CD8-positive, alpha-beta memory T cell (primary cell): ENCODE measurements around the gene CDH12. TPM values are rescaled to one million over a fixed set of nuclear protein-coding genes. Genes with fewer than 3 reads are reported as not detected.

ENCODE experiments used
- CTCF ChIA-PET: fragments of 350-600 bp; sonication (Branson Sonifier 250); formaldehyde crosslinking; loops from one replicate; lab custom pipeline; 2021; ENCODE audit warnings: antibody characterized with exemption; lab: Charles Lee
- POLR2A ChIA-PET: fragments of 350-600 bp; sonication (Branson Sonifier 250); formaldehyde crosslinking; loops from one replicate; lab custom pipeline; 2021; ENCODE audit warnings: antibody characterized with exemption; lab: Charles Lee
- DNase-seq, 5 donors: peaks; one replicate each; pipeline versions ENCODE4 v3.0.0 to v3.0.0-alpha.2; 2020 to 2022; ENCODE audit warnings: mixed read lengths in 1 of 5
- H3K27ac ChIP-seq: one replicate; pipeline ENCODE4 v1.7.0; 2013; ENCODE audit warnings: low read depth, mild to moderate bottlenecking, low read length, moderate library complexity
- H3K27me3 ChIP-seq: 2 replicates; pipeline ENCODE4 v1.7.0; 2013; ENCODE audit warnings: low read length, mild to moderate bottlenecking; ENCODE audit not compliant: insufficient read depth, poor library complexity, severe bottlenecking
- H3K36me3 ChIP-seq: 2 replicates; pipeline ENCODE4 v1.7.0; 2013; ENCODE audit warnings: mild to moderate bottlenecking, low read length, moderate library complexity; ENCODE audit not compliant: insufficient read depth
- H3K4me1 ChIP-seq: 2 replicates; pipeline ENCODE4 v1.7.0; 2013; ENCODE audit warnings: mild to moderate bottlenecking, low read length, moderate library complexity; ENCODE audit not compliant: insufficient read depth
- H3K4me3 ChIP-seq: 2 replicates; pipeline ENCODE4 v1.7.0; 2013; ENCODE audit warnings: mild to moderate bottlenecking, low read length
- H3K9me3 ChIP-seq: 2 replicates; pipeline ENCODE4 v1.7.0; 2013; ENCODE audit warnings: mild to moderate bottlenecking, low read length
- H3K27ac Mint-ChIP-seq, 8 donors: one replicate each; pipeline ENCODE4 v1.8.0; 2020 to 2021; ENCODE audit warnings: mixed read lengths in 8 of 8, mild to moderate bottlenecking in 6 of 8, inconsistent platforms in 3 of 8, moderate library complexity in 3 of 8
- H3K27me3 Mint-ChIP-seq, 2 donors: one replicate each; pipeline ENCODE4 v1.8.0; 2020 to 2021; ENCODE audit warnings: mixed read lengths in 2 of 2, mild to moderate bottlenecking in 1 of 2, moderate library complexity in 1 of 2
- H3K36me3 Mint-ChIP-seq, 3 donors: one replicate each; pipeline ENCODE4 v1.8.0; 2020 to 2021; ENCODE audit warnings: mixed read lengths in 3 of 3, inconsistent platforms in 1 of 3, mild to moderate bottlenecking in 1 of 3
- H3K4me1 Mint-ChIP-seq, 3 donors: one replicate each; pipeline ENCODE4 v1.8.0; 2020 to 2021; ENCODE audit warnings: mixed read lengths in 3 of 3, inconsistent platforms in 1 of 3, mild to moderate bottlenecking in 1 of 3
- H3K4me3 Mint-ChIP-seq, 7 donors: one replicate each; pipeline ENCODE4 v1.8.0; 2020 to 2021; ENCODE audit warnings: mixed read lengths in 7 of 7, mild to moderate bottlenecking in 6 of 7, moderate library complexity in 4 of 7, inconsistent platforms in 2 of 7
- H3K9me3 Mint-ChIP-seq, 5 donors: one replicate each; pipeline ENCODE4 v1.8.0; 2020 to 2022; ENCODE audit warnings: mixed read lengths in 5 of 5, mild to moderate bottlenecking in 3 of 5, moderate library complexity in 2 of 5, inconsistent platforms in 1 of 5
- polyA plus RNA-seq: library from polyadenylated mRNA; unstranded; fragments of 300-500 nt; fragmentation: Illumina TruSeq; gene quantifications from one replicate; pipeline ENCODE4 v1.2.3, GENCODE V29; 2021
- total RNA-seq, 2 experiments: library from RNA; stranded (reverse); gene quantifications; one replicate each; pipeline ENCODE4 v1.2.3, GENCODE V29; 2021

CDH12 gene
- total and polyA plus RNA-seq, 3 experiments from 2014 or later = not detected

DNA sequence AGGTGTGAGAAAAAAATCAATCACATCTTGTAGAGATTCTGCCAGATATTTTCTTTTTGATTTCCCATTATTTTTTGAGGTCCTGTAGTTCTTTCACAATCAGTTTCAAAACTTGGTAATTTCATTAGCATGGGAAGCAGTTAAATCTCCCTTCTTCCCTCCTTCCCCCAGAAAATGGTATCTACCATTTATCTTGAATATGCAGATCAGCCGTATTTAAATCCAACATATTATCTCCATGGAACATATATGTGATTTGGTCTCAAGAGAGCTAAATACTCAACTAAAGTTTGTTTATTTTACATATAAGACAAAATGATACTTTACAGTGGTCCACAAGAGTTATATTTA is 1034.8 kb downstream of the CDH12 start:
- Histone ChIP-seq H3K9me3 (no peaks in the 10 kb centered on the region), H3K36me3 (no peaks in the 10 kb centered on the region), H3K4me3 (no peak overlapping the region), H3K4me1 (no peaks in the 10 kb centered on the region), H3K27ac (no peak overlapping the region), H3K27me3 (no peaks in the 10 kb centered on the region)
- Mint-ChIP-seq H3K4me3 (no peak overlapping the region), H3K4me1 (no peaks in the 10 kb centered on the region), H3K27ac (no peak overlapping the region), H3K36me3 (no peaks in the 10 kb centered on the region), H3K27me3 (peaks cover 0 to 5% of the 10 kb centered on the region in 2 donors), H3K9me3 (peaks cover 0 to 12% (median 2%) of the 10 kb centered on the region in 5 donors)
- ChIA-PET POLR2A (no interaction called here), CTCF (no interaction called here)
- no peak for DNase-seq

DNA sequence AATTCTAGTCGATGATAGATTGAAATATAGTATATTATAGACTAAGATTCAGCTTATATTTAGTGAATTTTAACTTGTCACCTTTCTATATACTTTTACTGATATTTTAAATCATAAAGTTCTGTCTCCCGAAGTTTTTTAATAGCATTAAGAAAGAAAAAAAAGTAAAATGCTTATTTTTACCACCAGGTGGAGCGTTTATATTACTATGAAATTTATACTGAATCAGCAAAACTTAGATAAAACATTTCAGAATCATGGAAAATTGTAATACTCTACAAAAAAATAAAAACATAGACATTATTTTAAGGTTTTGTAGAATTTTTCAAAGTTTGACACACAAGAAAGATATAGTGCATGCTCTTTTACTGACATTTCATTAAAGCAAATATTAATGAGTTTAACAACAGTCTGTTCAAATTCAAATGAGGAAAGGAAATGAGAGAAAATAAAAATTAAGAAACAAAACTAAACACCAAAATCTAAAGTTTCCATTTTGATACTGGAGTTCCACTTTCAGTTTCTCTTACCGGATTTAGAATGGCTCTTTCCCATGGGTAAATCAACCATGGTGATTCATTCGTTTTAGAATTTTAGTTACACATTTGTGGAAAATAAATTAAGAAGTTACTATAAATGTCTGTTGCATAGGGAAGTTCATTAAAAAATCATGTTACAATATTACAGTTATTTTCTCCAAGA is 1035.3 kb downstream of the CDH12 start:
- ChIA-PET POLR2A (no interaction called here), CTCF (no interaction called here)
- Histone ChIP-seq H3K36me3 (no peaks in the 10 kb centered on the region), H3K4me3 (no peak overlapping the region), H3K27me3 (no peaks in the 10 kb centered on the region), H3K4me1 (no peaks in the 10 kb centered on the region), H3K9me3 (no peaks in the 10 kb centered on the region), H3K27ac (no peak overlapping the region)
- no peak overlapping the region for H3K27ac Mint-ChIP-seq
- H3K27me3 Mint-ChIP-seq = peaks cover 0 to 5% of the 10 kb centered on the region in 2 donors
- DNase-seq = no peak
- H3K36me3 Mint-ChIP-seq = no peaks in the 10 kb centered on the region
- H3K9me3 Mint-ChIP-seq = peaks cover 0 to 12% (median 2%) of the 10 kb centered on the region in 5 donors
- H3K4me3 Mint-ChIP-seq = no peak overlapping the region
- no peaks in the 10 kb centered on the region for H3K4me1 Mint-ChIP-seq

DNA sequence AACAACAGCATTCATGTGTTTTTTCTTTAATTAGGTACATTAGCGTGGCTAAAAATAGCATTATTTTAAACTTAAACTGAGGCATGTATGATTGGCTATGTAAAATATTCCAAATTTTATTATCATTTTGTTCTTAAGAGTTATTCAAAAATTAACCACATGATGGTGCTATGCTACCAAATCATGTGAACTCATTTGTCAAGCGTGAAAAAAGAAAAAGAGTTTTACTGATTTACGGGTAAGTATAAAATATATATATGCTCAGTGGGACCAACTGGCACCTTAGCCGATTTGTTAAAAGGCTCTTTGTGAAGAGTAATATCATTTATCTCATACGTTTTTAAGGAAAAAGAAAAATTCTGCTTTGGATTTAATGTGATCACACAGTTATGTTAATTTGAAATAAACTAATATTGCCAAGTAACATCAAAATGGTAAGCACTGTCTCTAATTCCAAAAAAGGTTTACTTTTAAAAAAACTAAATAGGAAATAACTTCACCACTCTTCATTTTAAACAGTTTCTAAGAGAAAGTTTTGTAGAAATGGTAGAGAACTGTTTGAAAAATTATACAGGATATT is 1042.3 kb downstream of the CDH12 start:
- Mint-ChIP-seq H3K27me3 (peaks cover 0 to 3% of the 10 kb centered on the region in 2 donors), H3K4me3 (no peak overlapping the region), H3K9me3 (peaks cover 2 to 21% (median 5%) of the 10 kb centered on the region in 5 donors), H3K27ac (no peak overlapping the region), H3K4me1 (no peaks in the 10 kb centered on the region), H3K36me3 (no peaks in the 10 kb centered on the region)
- ChIA-PET POLR2A (no interaction called here), CTCF (no interaction called here)
- Histone ChIP-seq H3K4me3 (no peak overlapping the region), H3K36me3 (no peaks in the 10 kb centered on the region), H3K27me3 (no peaks in the 10 kb centered on the region), H3K27ac (no peak overlapping the region), H3K4me1 (no peaks in the 10 kb centered on the region), H3K9me3 (no peaks in the 10 kb centered on the region)
- DNase-seq = no peak

DNA sequence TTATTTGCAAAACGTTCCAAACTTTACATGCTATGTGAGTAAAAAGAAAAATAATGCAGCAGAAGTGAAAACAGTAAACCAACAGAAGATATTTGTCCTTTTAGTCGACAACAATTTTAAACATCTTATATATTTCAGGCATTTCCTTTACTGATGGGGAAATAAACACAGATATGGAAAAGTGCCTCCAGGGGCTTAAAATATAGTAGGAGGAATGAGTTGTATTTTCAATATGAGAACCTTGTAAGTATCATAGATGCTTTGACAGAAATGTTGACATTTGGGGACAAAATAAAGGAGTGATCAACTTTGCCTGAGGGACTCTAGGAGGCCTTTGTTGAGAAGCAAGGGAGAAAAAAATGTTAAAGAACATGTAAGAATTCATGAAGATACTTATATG is 1043.5 kb downstream of the CDH12 start:
- Histone ChIP-seq H3K36me3 (no peaks in the 10 kb centered on the region), H3K4me3 (no peak overlapping the region), H3K27ac (no peak overlapping the region), H3K9me3 (no peaks in the 10 kb centered on the region), H3K4me1 (no peaks in the 10 kb centered on the region), H3K27me3 (no peaks in the 10 kb centered on the region)
- no peaks in the 10 kb centered on the region for H3K36me3 Mint-ChIP-seq
- H3K4me1 Mint-ChIP-seq = no peaks in the 10 kb centered on the region
- peaks cover 2 to 21% (median 5%) of the 10 kb centered on the region in 5 donors for H3K9me3 Mint-ChIP-seq
- H3K27ac Mint-ChIP-seq = no peak overlapping the region
- H3K4me3 Mint-ChIP-seq = no peak overlapping the region
- CTCF ChIA-PET = no interaction called here
- peaks cover 0 to 1% of the 10 kb centered on the region in 2 donors for H3K27me3 Mint-ChIP-seq
- POLR2A ChIA-PET = no interaction called here
- no peak for DNase-seq

DNA sequence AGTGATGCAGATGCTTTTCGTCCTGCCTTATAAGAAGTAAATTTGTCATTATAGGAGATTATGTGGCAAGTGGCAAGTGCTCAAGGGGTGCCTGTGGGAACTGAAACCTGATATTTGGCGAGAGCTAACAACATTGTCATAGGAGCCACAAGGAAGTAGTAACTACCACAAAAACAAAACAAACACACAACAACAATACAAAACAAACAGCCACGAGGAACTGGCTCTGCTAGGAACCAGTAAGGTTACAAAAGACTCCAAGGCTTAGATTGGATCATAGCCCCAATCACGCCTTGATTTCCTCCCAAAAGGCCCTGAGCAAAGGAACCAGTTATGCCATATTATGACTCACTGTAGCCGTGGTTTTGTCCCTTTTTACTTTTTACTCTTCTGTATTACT is 1045.2 kb downstream of the CDH12 start:
- no peaks in the 10 kb centered on the region for H3K4me1 ChIP-seq
- H3K27me3 Mint-ChIP-seq = no peaks in the 10 kb centered on the region
- no peak overlapping the region for H3K27ac ChIP-seq
- no peaks in the 10 kb centered on the region for H3K36me3 ChIP-seq
- no peak overlapping the region for H3K4me3 ChIP-seq
- no peaks in the 10 kb centered on the region for H3K27me3 ChIP-seq
- H3K9me3 ChIP-seq = no peaks in the 10 kb centered on the region
- no peak overlapping the region for H3K4me3 Mint-ChIP-seq
- ChIA-PET POLR2A (no interaction called here), CTCF (no interaction called here)
- H3K9me3 Mint-ChIP-seq = peaks cover 2 to 21% (median 5%) of the 10 kb centered on the region in 5 donors
- DNase-seq = no peak
- no peaks in the 10 kb centered on the region for H3K4me1 Mint-ChIP-seq
- no peaks in the 10 kb centered on the region for H3K36me3 Mint-ChIP-seq
- no peak overlapping the region for H3K27ac Mint-ChIP-seq

DNA sequence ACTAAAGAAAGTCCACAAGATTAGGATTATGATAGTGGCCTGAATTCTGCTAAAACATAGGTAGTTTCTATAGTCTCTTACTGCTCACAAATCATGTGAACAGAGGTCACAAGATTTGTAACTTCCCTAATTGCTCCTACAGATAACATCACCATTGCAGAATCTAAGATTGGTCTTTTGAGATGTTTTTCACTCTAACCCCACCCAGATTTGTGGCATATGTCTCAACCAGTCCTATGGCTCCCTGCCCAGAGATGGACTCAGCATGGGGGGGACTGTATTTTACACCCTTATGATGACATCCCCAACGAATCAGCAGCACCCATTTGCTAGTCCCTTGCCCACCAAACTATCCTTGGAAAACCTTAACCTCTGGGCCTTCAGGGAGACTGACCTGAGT is 1046.2 kb downstream of the CDH12 start:
- Mint-ChIP-seq H3K4me3 (no peak overlapping the region), H3K36me3 (no peaks in the 10 kb centered on the region), H3K27ac (no peak overlapping the region), H3K4me1 (no peaks in the 10 kb centered on the region), H3K9me3 (peaks cover 0 to 25% (median 7%) of the 10 kb centered on the region in 5 donors), H3K27me3 (no peaks in the 10 kb centered on the region)
- Histone ChIP-seq H3K36me3 (no peaks in the 10 kb centered on the region), H3K9me3 (no peaks in the 10 kb centered on the region), H3K27me3 (no peaks in the 10 kb centered on the region), H3K4me3 (no peak overlapping the region), H3K4me1 (no peaks in the 10 kb centered on the region), H3K27ac (no peak overlapping the region)
- no peak for DNase-seq
- ChIA-PET POLR2A (no interaction called here), CTCF (no interaction called here)

DNA sequence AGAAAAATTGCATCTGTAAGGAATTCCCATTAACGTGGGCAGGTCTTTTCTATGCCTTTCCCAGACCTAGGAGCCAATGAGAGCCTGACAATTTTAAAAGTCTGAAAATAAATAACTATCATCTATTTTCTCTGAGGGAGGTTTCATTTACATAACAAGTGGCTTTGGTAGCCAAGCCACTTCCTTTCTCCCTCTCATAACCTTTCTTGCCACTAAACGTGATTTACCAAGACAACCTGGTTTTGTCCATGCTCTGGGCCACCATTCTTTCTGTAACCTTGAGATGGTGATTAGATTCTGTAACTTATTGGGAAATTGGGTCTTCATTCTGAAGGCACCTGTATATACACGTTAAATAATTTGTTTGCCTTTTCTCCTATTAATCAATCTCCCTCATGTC is 1046.9 kb downstream of the CDH12 start:
- H3K4me3 Mint-ChIP-seq = no peak overlapping the region
- H3K36me3 Mint-ChIP-seq = no peaks in the 10 kb centered on the region
- H3K27me3 Mint-ChIP-seq = no peaks in the 10 kb centered on the region
- H3K27ac ChIP-seq = no peak overlapping the region
- H3K4me1 ChIP-seq = no peaks in the 10 kb centered on the region
- H3K9me3 ChIP-seq = no peaks in the 10 kb centered on the region
- no peak for DNase-seq
- no peak overlapping the region for H3K4me3 ChIP-seq
- POLR2A ChIA-PET = no interaction called here
- H3K36me3 ChIP-seq = no peaks in the 10 kb centered on the region
- no peaks in the 10 kb centered on the region for H3K4me1 Mint-ChIP-seq
- no peaks in the 10 kb centered on the region for H3K27me3 ChIP-seq
- CTCF ChIA-PET = no interaction called here
- H3K27ac Mint-ChIP-seq = no peak overlapping the region
- peaks cover 0 to 29% (median 7%) of the 10 kb centered on the region in 5 donors for H3K9me3 Mint-ChIP-seq

DNA sequence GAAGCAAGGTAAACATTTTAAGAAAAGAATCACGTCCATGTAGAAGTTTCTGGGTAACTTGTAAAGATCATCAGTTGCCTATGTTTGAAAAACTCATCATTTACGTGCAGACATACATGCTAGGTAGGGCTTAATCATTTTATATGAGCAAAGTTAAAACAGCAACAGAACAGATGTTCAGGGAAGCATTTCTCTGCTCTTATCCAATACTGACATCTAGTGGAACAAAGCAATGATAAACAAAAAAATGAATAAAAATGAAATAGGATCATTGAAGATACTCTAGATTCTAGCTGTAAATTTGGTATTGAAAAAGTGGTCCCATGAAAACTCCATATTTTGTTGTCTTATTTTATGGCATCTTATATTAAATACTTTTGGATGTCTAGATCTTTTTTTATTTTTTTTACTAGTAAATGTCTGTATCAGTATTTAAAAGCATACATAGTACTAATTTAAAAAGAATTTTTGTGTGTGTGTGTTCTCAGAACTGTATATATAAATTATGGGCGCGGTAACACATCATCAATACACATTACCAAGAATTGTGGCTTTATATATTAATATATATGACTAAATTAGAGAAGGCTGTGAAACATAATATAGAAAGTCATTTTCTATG is 1050.2 kb downstream of the CDH12 start:
- no peak for DNase-seq
- CTCF ChIA-PET = no interaction called here

More for the DNA sequence above, 1050.2 kb downstream of the CDH12 start:
- H3K27ac ChIP-seq = no peak overlapping the region
- H3K4me1 ChIP-seq = no peaks in the 10 kb centered on the region
- H3K9me3 ChIP-seq = no peaks in the 10 kb centered on the region
- H3K36me3 ChIP-seq = no peaks in the 10 kb centered on the region
- H3K4me1 Mint-ChIP-seq = no peaks in the 10 kb centered on the region
- H3K27ac Mint-ChIP-seq = no peak overlapping the region
- peaks cover 3 to 29% (median 5%) of the 10 kb centered on the region in 5 donors for H3K9me3 Mint-ChIP-seq
- no peaks in the 10 kb centered on the region for H3K27me3 Mint-ChIP-seq
- no peak overlapping the region for H3K4me3 ChIP-seq
- POLR2A ChIA-PET = no interaction called here
- no peaks in the 10 kb centered on the region for H3K27me3 ChIP-seq
- H3K4me3 Mint-ChIP-seq = no peak overlapping the region
- no peaks in the 10 kb centered on the region for H3K36me3 Mint-ChIP-seq
